Right lobe of liver (tissue), 4 donors: Measurements from ENCODE around the gene PDK2.

Experiments used
- POLR2A ChIP-seq: fragments of 450-650 bp; IDR thresholded peaks from one replicate; pipeline ENCODE4 v1.6.1; 2017; ENCODE audit warnings: antibody characterized with exemption, mild to moderate bottlenecking
- TF ChIP-seq, protein P1 (sequence below), 4 donors: fragments of 200-600 bp in 3 of 4; fragments of 450-650 bp in 1 of 4; IDR thresholded peaks; one replicate each; pipeline versions ENCODE4 v1.5.1 to v1.8.0; 2016 to 2022; ENCODE audit warnings: antibody characterized with exemption in 4 of 4, mild to moderate bottlenecking in 2 of 4
- donor health status: DM: no; HTN: no; CAD: no.
- donor health status: DM: no; HTN: no; CAD: no.
- donor health status: DM: no; HTN: yes; CAD: no.

DNA sequence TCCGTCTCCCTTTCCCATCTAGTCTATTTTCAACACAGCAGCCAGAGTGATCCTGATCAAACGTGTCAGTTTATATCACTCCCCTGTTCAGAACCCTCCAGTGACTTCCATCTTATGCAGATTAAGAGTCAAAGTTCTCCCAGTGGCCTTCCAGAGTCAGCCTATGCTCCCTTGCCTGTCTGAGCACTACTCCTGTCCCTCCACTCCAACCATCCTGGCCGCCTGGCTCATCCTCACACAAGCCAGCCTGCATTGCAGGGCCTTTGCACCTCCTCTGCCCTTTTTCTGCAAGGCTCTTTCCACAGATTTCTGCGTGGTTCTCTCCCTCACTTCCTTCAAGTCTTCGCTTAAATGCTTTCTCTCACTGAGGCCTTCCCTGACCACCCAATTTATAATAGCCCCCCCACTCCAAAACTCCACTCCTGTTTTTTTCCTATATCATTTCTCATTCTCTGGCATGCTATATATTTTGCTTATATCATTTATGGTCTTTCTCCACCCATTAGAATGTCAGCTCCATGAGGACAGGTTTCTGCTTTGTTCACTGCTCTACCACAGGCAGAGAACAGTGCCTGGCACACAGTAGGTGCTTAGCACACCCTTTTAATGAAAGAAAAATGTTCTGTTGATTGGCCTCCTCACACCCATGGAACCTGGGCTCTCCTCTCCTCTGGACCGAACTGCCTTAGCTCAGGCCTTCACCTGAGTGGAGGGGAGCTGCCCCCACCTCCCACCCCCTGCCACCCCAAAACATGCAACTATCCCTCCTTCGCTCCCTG, 25.5 kb downstream of the PDK2 start:
- TF ChIP-seq, protein P1, sequence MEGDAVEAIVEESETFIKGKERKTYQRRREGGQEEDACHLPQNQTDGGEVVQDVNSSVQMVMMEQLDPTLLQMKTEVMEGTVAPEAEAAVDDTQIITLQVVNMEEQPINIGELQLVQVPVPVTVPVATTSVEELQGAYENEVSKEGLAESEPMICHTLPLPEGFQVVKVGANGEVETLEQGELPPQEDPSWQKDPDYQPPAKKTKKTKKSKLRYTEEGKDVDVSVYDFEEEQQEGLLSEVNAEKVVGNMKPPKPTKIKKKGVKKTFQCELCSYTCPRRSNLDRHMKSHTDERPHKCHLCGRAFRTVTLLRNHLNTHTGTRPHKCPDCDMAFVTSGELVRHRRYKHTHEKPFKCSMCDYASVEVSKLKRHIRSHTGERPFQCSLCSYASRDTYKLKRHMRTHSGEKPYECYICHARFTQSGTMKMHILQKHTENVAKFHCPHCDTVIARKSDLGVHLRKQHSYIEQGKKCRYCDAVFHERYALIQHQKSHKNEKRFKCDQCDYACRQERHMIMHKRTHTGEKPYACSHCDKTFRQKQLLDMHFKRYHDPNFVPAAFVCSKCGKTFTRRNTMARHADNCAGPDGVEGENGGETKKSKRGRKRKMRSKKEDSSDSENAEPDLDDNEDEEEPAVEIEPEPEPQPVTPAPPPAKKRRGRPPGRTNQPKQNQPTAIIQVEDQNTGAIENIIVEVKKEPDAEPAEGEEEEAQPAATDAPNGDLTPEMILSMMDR (IDR thresholded peaks at IDR 0.05) = no peak
- no peak for TF ChIP-seq POLR2A
